Glutamatergic neuron (in vitro differentiated cells): ENCODE measurements around the gene NPTX1. TPM values are rescaled to one million over a fixed set of nuclear protein-coding genes. Genes with fewer than 3 reads are reported as not detected.
A peak's percentile ranks its signal among the peaks of the same experiment; 100 is the strongest.

Experiments used
- DNase-seq: peaks from one replicate; pipeline ENCODE4 v3.0.0; 2022
- H3K27ac Mint-ChIP-seq: one replicate; pipeline ENCODE4 v1.8.0; 2020; ENCODE audit warnings: mild to moderate bottlenecking, mixed read lengths, inconsistent platforms; ENCODE audit not compliant: unreplicated experiment
- H3K27me3 Mint-ChIP-seq: one replicate; pipeline ENCODE4 v1.8.0; 2020; ENCODE audit warnings: mild to moderate bottlenecking, moderate library complexity, mixed read lengths, inconsistent platforms; ENCODE audit not compliant: unreplicated experiment
- H3K36me3 Mint-ChIP-seq: one replicate; pipeline ENCODE4 v1.8.0; 2020; ENCODE audit warnings: mild to moderate bottlenecking, mixed read lengths, inconsistent platforms; ENCODE audit not compliant: unreplicated experiment
- H3K4me1 Mint-ChIP-seq: one replicate; pipeline ENCODE4 v1.8.0; 2020; ENCODE audit warnings: mild to moderate bottlenecking, low read depth, mixed read lengths, inconsistent platforms; ENCODE audit not compliant: unreplicated experiment
- H3K4me3 Mint-ChIP-seq: one replicate; pipeline ENCODE4 v1.8.0; 2020; ENCODE audit warnings: mild to moderate bottlenecking, mixed read lengths, inconsistent platforms; ENCODE audit not compliant: unreplicated experiment
- H3K9me3 Mint-ChIP-seq: one replicate; pipeline ENCODE4 v1.8.0; 2020; ENCODE audit warnings: mild to moderate bottlenecking, moderate library complexity, mixed read lengths, inconsistent platforms; ENCODE audit not compliant: unreplicated experiment
- CTCF ChIP-seq: fragments of 200-600 bp; sonication (generic); IDR thresholded peaks from one replicate; pipeline ENCODE4 v1.5.0; 2021; ENCODE audit not compliant: partially characterized antibody, unreplicated experiment
- total RNA-seq: library from RNA; stranded (reverse); fragmentation: NEBNext Ultra II Directional; extraction: Animal tissue kit (Norgen Biotek cat#: 25700); gene quantifications from one replicate; pipeline ENCODE4 v1.2.1, GENCODE V29; 2021; ENCODE audit not compliant: unreplicated experiment

NPTX1 gene
- total RNA-seq, 1 donor from 2014 or later, result 18.1 TPM

GRCh38 chr17:80474961-80475909, 1.2 kb downstream of the NPTX1 start:
- peaks cover 14% of the 10 kb centered on the region for H3K4me1 Mint-ChIP-seq
- peaks cover 9% of the 10 kb centered on the region for H3K9me3 Mint-ChIP-seq
- no peak for TF ChIP-seq CTCF
- peaks cover 2% of the 10 kb centered on the region for H3K36me3 Mint-ChIP-seq
- peaks cover 27% of the 10 kb centered on the region for H3K27me3 Mint-ChIP-seq
- H3K27ac Mint-ChIP-seq, result no peak overlapping the region
- H3K4me3 Mint-ChIP-seq, result peak overlapping the region; percentile 91
- DNase-seq, result peak; percentile 51

GRCh38 chr17:80474231-80474960, 2.0 kb downstream of the NPTX1 start:
- DNase-seq, result no peak

GRCh38 chr17:80473701-80474100, 2.7 kb downstream of the NPTX1 start:
- TF ChIP-seq CTCF, result no peak
- Mint-ChIP-seq H3K4me3 (no peak overlapping the region), H3K27me3 (peaks cover 23% of the 10 kb centered on the region), H3K27ac (no peak overlapping the region), H3K36me3 (peaks cover 5% of the 10 kb centered on the region), H3K4me1 (peaks cover 23% of the 10 kb centered on the region), H3K9me3 (peaks cover 8% of the 10 kb centered on the region)
- DNase-seq, result no peak

More at GRCh38 chr17:80474231-80474960, 2.0 kb downstream of the NPTX1 start:
- H3K36me3 Mint-ChIP-seq, result peaks cover 5% of the 10 kb centered on the region
- no peak for TF ChIP-seq CTCF
- peaks cover 16% of the 10 kb centered on the region for H3K4me1 Mint-ChIP-seq
- H3K27ac Mint-ChIP-seq, result no peak overlapping the region
- H3K4me3 Mint-ChIP-seq, result peak overlapping the region; percentile 91
- H3K9me3 Mint-ChIP-seq, result peaks cover 11% of the 10 kb centered on the region
- peaks cover 26% of the 10 kb centered on the region for H3K27me3 Mint-ChIP-seq

- no peak overlapping the region for H3K4me3 Mint-ChIP-seq
- peaks cover 9% of the 10 kb centered on the region for H3K9me3 Mint-ChIP-seq
- no peak for DNase-seq
- H3K36me3 Mint-ChIP-seq, result peaks cover 5% of the 10 kb centered on the region
- TF ChIP-seq CTCF, result no peak
- H3K4me1 Mint-ChIP-seq, result peaks cover 27% of the 10 kb centered on the region
- no peak overlapping the region for H3K27ac Mint-ChIP-seq
- peaks cover 27% of the 10 kb centered on the region for H3K27me3 Mint-ChIP-seq
These were observed 3.4 kb downstream of the NPTX1 start for GRCh38 chr17:80472996-80473395.
